K562 (cell line): ENCODE results near the gene ZCCHC3. TPM values are rescaled to one million over a fixed set of nuclear protein-coding genes. Genes with fewer than 3 reads are reported as not detected.
A peak's percentile ranks its signal among the peaks of the same experiment; 100 is the strongest.

Source experiments
- CTCF ChIP-seq, 3 experiments: IDR thresholded peaks in 2 of 3; conservative IDR thresholded peaks in 1 of 3; 2 replicates each; pipeline ENCODE4 v1.5.1; 2011 to 2012; ENCODE audit warnings: low read length in 3 of 3, mild to moderate bottlenecking in 3 of 3, control low read depth in 2 of 3, improper control_type of control experiment in 1 of 3, inconsistent platforms in 1 of 3, low read depth in 1 of 3, mixed read lengths in 1 of 3, moderate library complexity in 1 of 3; ENCODE audit not compliant: insufficient read depth in 2 of 3
- CUX1 ChIP-seq: fragments of 200-800 bp; sonication (Bioruptor generic); IDR thresholded peaks from 2 replicates; pipeline ENCODE4 v1.6.1; 2016; ENCODE audit warnings: missing genetic modification characterization, missing compliant biosample characterization
- EP300 ChIP-seq: IDR thresholded peaks from 2 replicates; pipeline ENCODE4 v1.6.1; 2012; ENCODE audit warnings: low read length, improper control_type of control experiment
- FIP1L1 ChIP-seq: fragments of 200-400 bp; formaldehyde crosslinking; IDR thresholded peaks from 2 replicates; pipeline ENCODE4 v1.6.1; 2018; ENCODE audit warnings: mild to moderate bottlenecking, low read depth, low read length; ENCODE audit not compliant: poor library complexity, severe bottlenecking
- PRDM10 ChIP-seq: fragments of 450-650 bp; IDR thresholded peaks from 2 replicates; pipeline ENCODE4 v1.6.1; 2018; ENCODE audit not compliant: partially characterized antibody
- ZBTB49 ChIP-seq: sonication (generic); formaldehyde crosslinking; IDR thresholded peaks from 2 replicates; pipeline ENCODE4 v1.8.0; 2022; ENCODE audit warnings: missing genetic modification reagents, mild to moderate bottlenecking, borderline replicate concordance
- ZNF695 ChIP-seq: fragments of 450-650 bp; formaldehyde crosslinking; IDR thresholded peaks from 2 replicates; pipeline ENCODE4 v1.4.0; 2020; ENCODE audit warnings: mild to moderate bottlenecking, moderate library complexity
- polyA plus RNA-seq, 8 experiments: library from polyadenylated mRNA; depleted of rRNA in 4 of 8; stranded (reverse) in 5 of 8; unstranded in 3 of 8; fragments of >200 nt; fragmentation: Nextera tagmentation in 2 of 8; fragmentation: Illumina TruSeq in 1 of 8; extraction: Ambion mirVana in 2 of 8; extraction: Trizol in 1 of 8; gene quantifications; 2 replicates each; pipeline versions ENCODE4 v1.2.1 to v1.2.3, GENCODE V29; 2011 to 2014; ENCODE audit warnings: inconsistent platforms in 1 of 8, missing spikeins in 1 of 8
- total RNA-seq, 7 experiments: library from RNA; depleted of rRNA in 6 of 7; stranded (reverse); fragments of >200 nt in 6 of 7; fragmentation: Illumina TruSeq in 2 of 7; extraction: Trizol in 2 of 7; gene quantifications; 2 replicates each; pipeline versions ENCODE4 v1.2.1 to v1.2.3, GENCODE V29; 2011 to 2021; ENCODE audit warnings: low replicate concordance in 1 of 7
- TF ChIP-seq, protein P1 (sequence below): fragments of 150-350 bp; conservative IDR thresholded peaks from 2 replicates; pipeline ENCODE4 v1.6.1; 2014; ENCODE audit warnings: low read length

ZCCHC3 gene
- total and polyA plus RNA-seq, 9 of the 15 experiments (the other 6 are each of a cell fraction or from before 2014, with no cell fraction given): 2.8 to 23.3 (median 16.5) TPM

GRCh38 chr20:324177-325044 is 27.0 kb downstream of the ZCCHC3 start (continued):
- TF ChIP-seq PRDM10: peak; percentile 83
- no peak for TF ChIP-seq ZNF695
- TF ChIP-seq, protein P1, sequence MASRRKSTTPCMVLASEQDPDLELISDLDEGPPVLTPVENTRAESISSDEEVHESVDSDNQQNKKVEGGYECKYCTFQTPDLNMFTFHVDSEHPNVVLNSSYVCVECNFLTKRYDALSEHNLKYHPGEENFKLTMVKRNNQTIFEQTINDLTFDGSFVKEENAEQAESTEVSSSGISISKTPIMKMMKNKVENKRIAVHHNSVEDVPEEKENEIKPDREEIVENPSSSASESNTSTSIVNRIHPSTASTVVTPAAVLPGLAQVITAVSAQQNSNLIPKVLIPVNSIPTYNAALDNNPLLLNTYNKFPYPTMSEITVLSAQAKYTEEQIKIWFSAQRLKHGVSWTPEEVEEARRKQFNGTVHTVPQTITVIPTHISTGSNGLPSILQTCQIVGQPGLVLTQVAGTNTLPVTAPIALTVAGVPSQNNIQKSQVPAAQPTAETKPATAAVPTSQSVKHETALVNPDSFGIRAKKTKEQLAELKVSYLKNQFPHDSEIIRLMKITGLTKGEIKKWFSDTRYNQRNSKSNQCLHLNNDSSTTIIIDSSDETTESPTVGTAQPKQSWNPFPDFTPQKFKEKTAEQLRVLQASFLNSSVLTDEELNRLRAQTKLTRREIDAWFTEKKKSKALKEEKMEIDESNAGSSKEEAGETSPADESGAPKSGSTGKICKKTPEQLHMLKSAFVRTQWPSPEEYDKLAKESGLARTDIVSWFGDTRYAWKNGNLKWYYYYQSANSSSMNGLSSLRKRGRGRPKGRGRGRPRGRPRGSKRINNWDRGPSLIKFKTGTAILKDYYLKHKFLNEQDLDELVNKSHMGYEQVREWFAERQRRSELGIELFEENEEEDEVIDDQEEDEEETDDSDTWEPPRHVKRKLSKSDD: no peak
- TF ChIP-seq CUX1 (CRISPR knock-in tag): no peak
- peak; percentile 1 to 24 (median 16); a peak in 1 of 6 replicates for TF ChIP-seq CTCF (IDR thresholded peaks at IDR 0.05 in 2 of 3, conservative IDR thresholded peaks at IDR 0.05 in 1 of 3; ENCODE audit: insufficient read depth in 2 of 3, low read depth in 1 of 3, low read length in 3 of 3)
- TF ChIP-seq FIP1L1: peak; percentile 55
- 0 out of 2 replicates have a peak, but pooled peaks have one; percentile 22 for TF ChIP-seq ZBTB49
- no peak for TF ChIP-seq EP300
